Esophagus (tissue), 2 donors: ENCODE measurements around the gene ABCA13. TPM values are rescaled to one million over a fixed set of nuclear protein-coding genes. Genes with fewer than 3 reads are reported as not detected.

Experiments
- H3K27ac ChIP-seq, 2 donors: one replicate each; pipeline ENCODE4 v1.5.1; 2013; ENCODE audit warnings: low read depth in 2 of 2, mild to moderate bottlenecking in 2 of 2, inconsistent platforms in 1 of 2, low read length in 1 of 2, moderate library complexity in 1 of 2
- H3K27me3 ChIP-seq, 2 donors: one replicate each; pipeline ENCODE4 v1.6.1; 2013; ENCODE audit warnings: low read length in 2 of 2, control low read depth in 1 of 2, mild to moderate bottlenecking in 1 of 2; ENCODE audit not compliant: insufficient read depth in 2 of 2, control insufficient read depth in 1 of 2
- H3K36me3 ChIP-seq, 2 donors: one replicate each; pipeline ENCODE4 v1.6.1; 2013; ENCODE audit warnings: low read length in 1 of 2; ENCODE audit not compliant: control insufficient read depth in 2 of 2, insufficient read depth in 2 of 2
- H3K4me1 ChIP-seq, 2 donors: one replicate each; pipeline ENCODE4 v1.6.1; 2013; ENCODE audit warnings: low read length in 1 of 2; ENCODE audit not compliant: control insufficient read depth in 2 of 2, insufficient read depth in 2 of 2
- H3K4me3 ChIP-seq, 2 donors: one replicate each; pipeline ENCODE4 v1.5.1; 2013; ENCODE audit warnings: low read length in 2 of 2, mild to moderate bottlenecking in 2 of 2, low read depth in 1 of 2, moderate library complexity in 1 of 2
- H3K9me3 ChIP-seq, 2 donors: one replicate each; pipeline ENCODE4 v1.6.1; 2013; ENCODE audit warnings: mild to moderate bottlenecking in 2 of 2, low read depth in 1 of 2, low read length in 1 of 2, moderate library complexity in 1 of 2; ENCODE audit not compliant: control insufficient read depth in 2 of 2, insufficient read depth in 1 of 2
- WGBS, 2 donors: extraction: QIAGEN DNeasy Blood & Tissue Kit; methylation state at CpG; one replicate each; pipeline ENCODE4 v1.1.7; 2013; 5-methylcytosine and 5-hydroxymethylcytosine counted together
- polyA plus RNA-seq, 2 donors: library from polyadenylated mRNA; stranded (reverse); fragments of 200-250 nt; gene quantifications; one replicate each; pipeline ENCODE4 v1.2.3, GENCODE V29; 2013
- donor health status: healthy with polysubstance abuse.
- donor health status: Bipolar disorder and iron deficiency.

Gene ABCA13
- polyA plus RNA-seq, 2 donors, result 0.49 to 1.6 TPM

DNA sequence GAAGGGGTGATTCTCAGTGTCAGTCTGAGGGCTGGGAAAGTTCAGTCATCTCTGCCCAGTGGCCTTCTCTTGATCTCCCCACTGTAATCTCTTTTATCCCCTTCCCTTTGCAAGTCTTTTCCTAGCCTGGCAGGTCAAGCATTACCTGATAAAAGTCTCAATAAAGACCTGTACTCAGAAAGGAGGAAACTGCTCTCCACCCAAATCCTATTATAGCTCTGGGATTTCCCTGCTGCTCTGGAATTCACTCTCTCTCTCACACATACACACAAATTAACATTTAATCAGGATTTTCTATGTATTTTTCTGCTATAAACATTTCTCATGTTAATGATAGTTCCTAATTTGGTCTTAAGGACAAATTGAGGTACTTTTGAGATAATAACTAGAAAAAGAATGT, 46.5 kb downstream of the ABCA13 start:
- Histone ChIP-seq H3K27me3 (peaks cover 0 to 2% of the 10 kb centered on the region in 2 donors), H3K4me3 (no peak overlapping the region), H3K27ac (no peak overlapping the region), H3K4me1 (no peaks in the 10 kb centered on the region), H3K9me3 (no peaks in the 10 kb centered on the region), H3K36me3 (no peaks in the 10 kb centered on the region)

DNA sequence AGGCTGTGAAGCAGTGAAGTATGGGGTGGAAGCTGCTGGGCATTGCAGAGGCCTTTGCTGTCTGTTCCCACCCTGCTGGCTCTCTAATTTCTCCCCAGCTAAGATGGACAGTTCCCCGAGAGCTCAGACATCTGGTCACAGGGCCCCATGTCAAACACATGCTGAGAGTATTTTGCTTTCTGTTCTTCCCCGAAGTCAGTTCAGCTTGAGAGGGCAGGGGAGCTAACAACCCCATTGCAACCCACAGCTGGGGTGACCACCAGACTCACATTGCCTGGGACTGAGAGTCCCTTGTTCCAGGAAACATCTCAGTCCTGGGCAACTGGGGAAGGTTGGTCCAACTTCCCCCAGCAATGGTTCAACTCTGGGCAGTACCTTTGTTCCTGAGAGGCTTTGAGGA, 52.8 kb downstream of the ABCA13 start:
- H3K4me3 ChIP-seq, result no peak overlapping the region
- no peaks in the 10 kb centered on the region for H3K36me3 ChIP-seq
- WGBS, 2 donors, result 53 to 64% methylated on average over 2 of the region's 2 CpGs
- H3K9me3 ChIP-seq, result no peaks in the 10 kb centered on the region
- peaks cover 0 to 2% of the 10 kb centered on the region in 2 donors for H3K27me3 ChIP-seq
- no peaks in the 10 kb centered on the region for H3K4me1 ChIP-seq
- H3K27ac ChIP-seq, result no peak overlapping the region

- Histone ChIP-seq H3K27me3 (peaks cover 0 to 2% of the 10 kb centered on the region in 2 donors), H3K4me1 (no peaks in the 10 kb centered on the region), H3K27ac (no peak overlapping the region), H3K9me3 (no peaks in the 10 kb centered on the region), H3K4me3 (no peak overlapping the region), H3K36me3 (no peaks in the 10 kb centered on the region)
- WGBS, 2 donors, result 79 to 88% methylated on average over 4 of the region's 4 CpGs
These were observed 53.8 kb downstream of the ABCA13 start for GRCh38 chr7:48225101-48225500.

DNA sequence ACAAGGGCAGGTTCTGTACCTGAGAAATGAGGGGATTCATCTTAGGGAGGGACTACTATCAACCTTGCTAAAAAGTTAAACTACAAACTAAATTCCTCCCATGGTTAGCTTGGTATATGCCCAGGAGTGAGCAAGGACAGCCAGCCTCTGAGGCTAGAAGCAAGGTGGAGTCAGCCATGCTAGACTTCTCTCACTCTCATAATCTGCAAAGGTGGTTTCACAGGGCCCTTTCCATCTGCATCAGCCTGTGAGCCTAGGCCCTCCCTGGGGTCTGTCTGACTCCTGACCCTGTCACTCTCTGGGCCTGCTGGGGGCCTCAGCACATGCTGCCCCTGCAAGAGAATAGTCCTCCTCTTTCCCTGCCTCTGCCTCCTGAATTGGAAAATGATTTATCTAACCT, 66.1 kb downstream of the ABCA13 start:
- H3K27ac ChIP-seq, result no peak overlapping the region
- no peak overlapping the region for H3K4me3 ChIP-seq
- no peaks in the 10 kb centered on the region for H3K36me3 ChIP-seq
- no peaks in the 10 kb centered on the region for H3K27me3 ChIP-seq
- peaks cover 2 to 4% of the 10 kb centered on the region in 2 donors for H3K9me3 ChIP-seq
- no peaks in the 10 kb centered on the region for H3K4me1 ChIP-seq

DNA sequence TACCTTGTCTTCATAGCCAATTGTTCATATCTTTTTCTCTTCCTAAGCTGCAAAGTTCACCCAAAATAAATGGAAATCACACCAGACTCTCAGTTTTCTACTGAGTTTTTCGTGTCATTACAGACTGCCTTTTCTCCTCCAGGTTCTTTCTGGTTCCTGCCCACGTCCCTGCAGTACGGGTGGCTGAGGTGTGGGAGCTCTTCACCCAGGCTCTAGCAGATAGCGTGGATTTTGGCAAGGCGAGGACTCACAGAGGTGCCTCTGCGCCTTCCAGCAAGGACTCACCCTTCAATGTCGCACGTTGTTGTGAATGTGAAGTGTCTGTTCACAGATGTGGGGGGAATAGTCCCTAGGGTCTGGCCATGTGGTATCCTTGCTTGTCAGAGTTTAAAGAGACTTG, 71.6 kb downstream of the ABCA13 start:
- Histone ChIP-seq H3K9me3 (peaks cover 0 to 2% of the 10 kb centered on the region in 2 donors), H3K4me1 (no peaks in the 10 kb centered on the region), H3K27me3 (no peaks in the 10 kb centered on the region), H3K36me3 (no peaks in the 10 kb centered on the region), H3K27ac (no peak overlapping the region), H3K4me3 (no peak overlapping the region)
- WGBS, 2 donors, result 76% methylated on average over 8 of the region's 8 CpGs

DNA sequence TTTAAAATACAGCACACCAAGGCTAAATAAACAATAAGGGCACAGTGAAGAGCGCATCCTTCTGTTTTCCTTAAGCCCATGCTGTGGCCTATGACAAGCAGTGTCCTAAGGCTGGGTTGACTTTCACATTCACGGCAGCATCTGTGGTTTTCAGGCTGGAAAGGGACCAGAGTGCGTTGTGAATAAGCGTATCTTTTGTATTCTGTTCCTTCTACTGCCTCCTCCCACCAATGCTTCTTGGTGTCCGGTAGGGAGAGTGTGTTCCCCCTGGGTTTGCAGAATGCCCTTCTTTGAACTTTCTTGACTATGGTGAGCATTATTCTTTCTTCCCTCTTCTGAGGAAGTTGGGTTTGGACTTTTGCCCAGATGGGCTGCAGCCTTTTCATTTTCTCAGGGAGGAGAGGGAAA, 73.6 kb downstream of the ABCA13 start:
- 53 to 54% methylated on average over 5 of the region's 5 CpGs for WGBS, 2 donors
- H3K4me3 ChIP-seq, result no peak overlapping the region
- no peaks in the 10 kb centered on the region for H3K36me3 ChIP-seq
- no peaks in the 10 kb centered on the region for H3K4me1 ChIP-seq
- H3K9me3 ChIP-seq, result peaks cover 0 to 2% of the 10 kb centered on the region in 2 donors
- H3K27ac ChIP-seq, result no peak overlapping the region
- H3K27me3 ChIP-seq, result no peaks in the 10 kb centered on the region

- H3K27me3 ChIP-seq, result no peaks in the 10 kb centered on the region
These were observed 74.7 kb downstream of the ABCA13 start for GRCh38 chr7:48245751-48246472.

GRCh38 chr7:48249166-48249565, 77.9 kb downstream of the ABCA13 start:
- Histone ChIP-seq H3K36me3 (no peaks in the 10 kb centered on the region), H3K4me3 (no peak overlapping the region), H3K9me3 (peaks cover 0 to 2% of the 10 kb centered on the region in 2 donors), H3K27me3 (no peaks in the 10 kb centered on the region), H3K27ac (no peak overlapping the region), H3K4me1 (no peaks in the 10 kb centered on the region)
- 79 to 88% methylated on average over 2 of the region's 2 CpGs for WGBS, 2 donors

More at GRCh38 chr7:48245751-48246472, 74.7 kb downstream of the ABCA13 start:
- H3K9me3 ChIP-seq, result peaks cover 0 to 2% of the 10 kb centered on the region in 2 donors
- H3K27ac ChIP-seq, result no peak overlapping the region
- no peaks in the 10 kb centered on the region for H3K4me1 ChIP-seq
- H3K36me3 ChIP-seq, result no peaks in the 10 kb centered on the region
- no peak overlapping the region for H3K4me3 ChIP-seq
- 64 to 68% methylated on average over 9 of the region's 9 CpGs for WGBS, 2 donors

- 57 to 64% methylated on average over 2 of the region's 2 CpGs for WGBS, 2 donors
- H3K36me3 ChIP-seq, result no peaks in the 10 kb centered on the region
- no peak overlapping the region for H3K4me3 ChIP-seq
- no peak overlapping the region for H3K27ac ChIP-seq
- H3K9me3 ChIP-seq, result peaks cover 0 to 2% of the 10 kb centered on the region in 2 donors
- no peaks in the 10 kb centered on the region for H3K4me1 ChIP-seq
- no peaks in the 10 kb centered on the region for H3K27me3 ChIP-seq
These were observed 79.2 kb downstream of the ABCA13 start for GRCh38 chr7:48250441-48250951.

DNA sequence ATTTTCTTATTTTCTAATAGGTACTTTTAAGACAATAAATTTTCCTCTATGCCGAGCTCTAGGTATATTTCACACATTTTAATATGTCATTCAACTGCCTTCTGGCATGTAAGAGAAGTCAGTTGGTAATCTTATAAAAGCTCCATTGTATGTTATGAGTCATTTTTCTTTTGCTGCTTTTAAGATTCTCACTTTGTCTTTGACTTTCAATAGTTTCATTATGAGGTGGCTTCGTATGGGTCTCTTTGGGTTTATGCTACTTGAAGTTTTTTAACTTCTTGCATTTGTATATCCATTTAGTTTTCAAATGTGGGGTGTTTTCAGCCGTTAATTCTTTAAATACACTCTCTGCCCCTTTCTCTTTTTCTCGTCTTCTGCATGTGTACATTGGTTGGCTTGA, 80.5 kb downstream of the ABCA13 start:
- peaks cover 0 to 2% of the 10 kb centered on the region in 2 donors for H3K9me3 ChIP-seq
- 61 to 68% methylated on average over 4 of the region's 4 CpGs for WGBS, 2 donors

More for the DNA sequence above, 80.5 kb downstream of the ABCA13 start:
- Histone ChIP-seq H3K36me3 (no peaks in the 10 kb centered on the region), H3K27ac (no peak overlapping the region), H3K4me1 (no peaks in the 10 kb centered on the region), H3K4me3 (no peak overlapping the region), H3K27me3 (no peaks in the 10 kb centered on the region)
